ENCODE results near the gene GLI1.
"Not testable (repeated sequence)": the region's sequence is repeated elsewhere in the genome, so short reads cannot be mapped to it uniquely, and the experiment has no call there.

Gene GLI1

GRCh38 chr12:57459750-57460467 is at the start of gene GLI1:
Gene GLI1, plus strand, starts transcription at chr12:57459785. Its CDS starts 3,907 bp downstream, at chr12:57463692.
- no peak for DNase-seq (ENCODE audit: low read depth in 2 of 2)

- no peak for DNase-seq (ENCODE audit: low read depth in 2 of 2)
Measured at GRCh38 chr12:57410534-57410933, 49.1 kb upstream of the GLI1 start.

- not testable (repeated sequence) for DNase-seq (ENCODE audit: low read depth in 2 of 2)
Measured at GRCh38 chr12:57414160-57414559, 45.4 kb upstream of the GLI1 start.

GRCh38 chr12:57415088-57415487 is 44.5 kb upstream of the GLI1 start:
- no peak for DNase-seq (ENCODE audit: low read depth in 2 of 2)

GRCh38 chr12:57416039-57416996 is 43.3 kb upstream of the GLI1 start:
- no peak for DNase-seq (ENCODE audit: low read depth in 2 of 2)

- no peak for DNase-seq (ENCODE audit: low read depth in 2 of 2)
Measured at GRCh38 chr12:57418255-57418654, 41.3 kb upstream of the GLI1 start.

- no peak for DNase-seq (ENCODE audit: low read depth in 2 of 2)
Measured at GRCh38 chr12:57419495-57419894, 40.1 kb upstream of the GLI1 start.

GRCh38 chr12:57420482-57420881 is 39.1 kb upstream of the GLI1 start:
- DNase-seq (ENCODE audit: low read depth in 2 of 2) = no peak

GRCh38 chr12:57426948-57427347 is 32.6 kb upstream of the GLI1 start:
- not testable (repeated sequence) for DNase-seq (ENCODE audit: low read depth in 2 of 2)

GRCh38 chr12:57428965-57429364 is 30.6 kb upstream of the GLI1 start:
- no peak for DNase-seq (ENCODE audit: low read depth in 2 of 2)

GRCh38 chr12:57429473-57430111 is 30.0 kb upstream of the GLI1 start:
- DNase-seq (ENCODE audit: low read depth in 2 of 2) = no peak

GRCh38 chr12:57430112-57430930 is 29.3 kb upstream of the GLI1 start:
- DNase-seq (ENCODE audit: low read depth in 2 of 2) = peak in 1 of 2 donors; percentile 9

- DNase-seq (ENCODE audit: low read depth in 2 of 2) = peak; percentile 92 to 94
Measured at GRCh38 chr12:57430931-57431566, 28.5 kb upstream of the GLI1 start, which contains the start of gene R3HDM2. Gene R3HDM2, minus strand, starts transcription at chr12:57431043. Its CDS starts 120,615 bp downstream, at chr12:57310428.

GRCh38 chr12:57431654-57432188 is 27.9 kb upstream of the GLI1 start:
- no peak for DNase-seq (ENCODE audit: low read depth in 2 of 2)

GRCh38 chr12:57433370-57433769 is 26.2 kb upstream of the GLI1 start:
- no peak for DNase-seq (ENCODE audit: low read depth in 2 of 2)

- DNase-seq (ENCODE audit: low read depth in 2 of 2) = no peak
Measured at GRCh38 chr12:57434517-57435223, 24.9 kb upstream of the GLI1 start, which contains the start of gene INHBC. Gene INHBC, plus strand, starts transcription at chr12:57434784. Its CDS starts 103 bp downstream, at chr12:57434887.

GRCh38 chr12:57435293-57435692 is 24.3 kb upstream of the GLI1 start:
- no peak for DNase-seq (ENCODE audit: low read depth in 2 of 2)

- no peak for DNase-seq (ENCODE audit: low read depth in 2 of 2)
Measured at GRCh38 chr12:57438400-57438799, 21.2 kb upstream of the GLI1 start.

GRCh38 chr12:57439762-57440266 is 19.8 kb upstream of the GLI1 start:
- DNase-seq (ENCODE audit: low read depth in 2 of 2) = no peak

Data from stimulated activated CD4-positive, alpha-beta T cell treated with anti-CD3 and anti-CD28 coated beads, Interleukin-15, amount 100 ng/mL, for 48 hours (primary cell).